Cardiac muscle cell (in vitro differentiated cells and primary cell): Measurements from ENCODE around the gene SYCE3. TPM values are rescaled to one million over a fixed set of nuclear protein-coding genes. Genes with fewer than 3 reads are reported as not detected.

Experiments used
- DNase-seq, 2 donors: peaks; one replicate each; pipeline versions ENCODE4 v3.0.0 to v3.0.0-alpha.2; 2010 to 2017; ENCODE audit warnings: low read depth in 1 of 2, low spot score in 1 of 2
- H3K27ac ChIP-seq: fragments of 200-600 bp; sonication (generic); 2 replicates; pipeline ENCODE4 v1.5.1; 2016
- H3K27me3 ChIP-seq: fragments of 200-600 bp; sonication (generic); 2 replicates; pipeline ENCODE4 v1.6.0; 2016; ENCODE audit warnings: control low read depth
- H3K36me3 ChIP-seq: fragments of 200-600 bp; sonication (generic); 2 replicates; pipeline ENCODE4 v1.5.1; 2016; ENCODE audit warnings: control low read depth
- H3K4me1 ChIP-seq: fragments of 200-600 bp; sonication (generic); 2 replicates; pipeline ENCODE4 v1.8.1; 2017; ENCODE audit warnings: low read depth, mild to moderate bottlenecking, mixed run types
- H3K4me3 ChIP-seq: fragments of 200-600 bp; sonication (generic); 2 replicates; pipeline ENCODE4 v1.5.1; 2016; ENCODE audit warnings: mild to moderate bottlenecking
- H3K9me3 ChIP-seq: fragments of 200-600 bp; sonication (generic); 2 replicates; pipeline ENCODE4 v1.5.1; 2017; ENCODE audit warnings: low read depth, mild to moderate bottlenecking, control low read depth
- CTCF ChIP-seq: IDR thresholded peaks from 2 replicates; pipeline ENCODE4 v1.5.1; 2012; ENCODE audit warnings: low read depth, mild to moderate bottlenecking, low read length
- polyA plus RNA-seq: library from polyadenylated mRNA; unstranded; fragments of >200 nt; fragmentation: Nextera tagmentation; extraction: Ambion mirVana; gene quantifications from 2 replicates; pipeline ENCODE4 v1.2.1, GENCODE V29; 2016
- total RNA-seq: library from RNA; depleted of rRNA; stranded (reverse); fragments of >200 nt; gene quantifications from 2 replicates; pipeline ENCODE4 v1.2.3, GENCODE V29; 2016

SYCE3 gene
- total and polyA plus RNA-seq, 2 experiments from 2014 or later, result not detected

GRCh38 chr22:50531962-50532674 lies 30.6 kb downstream of the SYCE3 start:
- peaks cover 27% of the 10 kb centered on the region for H3K27me3 ChIP-seq

GRCh38 chr22:50531546-50531961 lies 31.2 kb downstream of the SYCE3 start:
- peak overlapping the region; percentile 42 for H3K4me3 ChIP-seq
- peak in 1 of 2 donors; percentile 65 for DNase-seq
- no peaks in the 10 kb centered on the region for H3K9me3 ChIP-seq
- H3K36me3 ChIP-seq, result no peaks in the 10 kb centered on the region
- H3K4me1 ChIP-seq, result peaks cover 18% of the 10 kb centered on the region
- no peak for TF ChIP-seq CTCF
- no peak overlapping the region for H3K27ac ChIP-seq
- H3K27me3 ChIP-seq, result peaks cover 27% of the 10 kb centered on the region

More at GRCh38 chr22:50531962-50532674, 30.6 kb downstream of the SYCE3 start:
- Histone ChIP-seq H3K4me3 (peak overlapping the region; percentile 42), H3K27ac (no peak overlapping the region), H3K36me3 (no peaks in the 10 kb centered on the region), H3K9me3 (no peaks in the 10 kb centered on the region), H3K4me1 (peaks cover 16% of the 10 kb centered on the region)
- peak; percentile 64 to 84 for DNase-seq
- TF ChIP-seq CTCF, result no peak

GRCh38 chr22:50530877-50531545 lies 31.7 kb downstream of the SYCE3 start:
- no peak for TF ChIP-seq CTCF
- Histone ChIP-seq H3K27me3 (peaks cover 27% of the 10 kb centered on the region), H3K36me3 (no peaks in the 10 kb centered on the region), H3K4me1 (peaks cover 20% of the 10 kb centered on the region), H3K9me3 (no peaks in the 10 kb centered on the region), H3K4me3 (peak overlapping the region; percentile 42), H3K27ac (no peak overlapping the region)
- peak; percentile 74 to 95 for DNase-seq

GRCh38 chr22:50530580-50530876 lies 32.2 kb downstream of the SYCE3 start:
- Histone ChIP-seq H3K4me3 (peak overlapping the region; percentile 42), H3K36me3 (no peaks in the 10 kb centered on the region), H3K9me3 (no peaks in the 10 kb centered on the region), H3K27me3 (peaks cover 27% of the 10 kb centered on the region), H3K27ac (no peak overlapping the region), H3K4me1 (peaks cover 20% of the 10 kb centered on the region)
- no peak for DNase-seq
- TF ChIP-seq CTCF, result no peak

GRCh38 chr22:50529897-50530579 lies 32.7 kb downstream of the SYCE3 start, which contains the start of gene TYMP:
Gene TYMP (minus strand): TSS chr22:50530012. CDS start chr22:50529709, 303 bp downstream.
- Histone ChIP-seq H3K9me3 (no peaks in the 10 kb centered on the region), H3K27ac (no peak within 1 kb of the TSS), H3K4me1 (peaks cover 20% of the 10 kb centered on the region), H3K4me3 (peak within 1 kb of the TSS; percentile 42), H3K27me3 (peaks cover 27% of the 10 kb centered on the region), H3K36me3 (no peaks in the 10 kb centered on the region)
- peak in 1 of 2 donors; percentile 94 for DNase-seq
- no peak for TF ChIP-seq CTCF
